Measurements from ENCODE around the gene SSU72. TPM values are rescaled to one million over a fixed set of nuclear protein-coding genes. Genes with fewer than 3 reads are reported as not detected.

The SSU72 gene
- total RNA-seq, 4 donors from 2014 or later: 204 to 294 (median 241) TPM

DNA sequence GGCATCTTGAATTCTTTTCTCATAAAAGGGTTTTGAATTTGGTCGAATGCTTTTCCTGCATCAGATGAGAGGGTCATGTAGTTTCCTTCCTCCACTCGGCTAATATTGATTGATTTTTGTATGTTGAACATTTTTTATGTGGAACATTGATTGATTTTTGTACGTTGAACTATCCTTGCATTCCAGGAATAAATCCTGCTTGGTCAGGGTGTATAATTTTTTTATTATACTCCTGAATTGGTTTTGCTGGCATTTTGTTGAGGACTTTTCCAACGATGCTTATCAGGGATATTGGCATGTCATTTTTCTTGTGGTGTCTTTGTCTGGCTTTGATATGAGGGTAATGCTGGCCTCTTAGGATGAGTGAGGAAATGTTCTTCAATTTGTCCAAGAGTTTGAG is 42.7 kb downstream of the SSU72 start:
- TF ChIP-seq, protein P1, sequence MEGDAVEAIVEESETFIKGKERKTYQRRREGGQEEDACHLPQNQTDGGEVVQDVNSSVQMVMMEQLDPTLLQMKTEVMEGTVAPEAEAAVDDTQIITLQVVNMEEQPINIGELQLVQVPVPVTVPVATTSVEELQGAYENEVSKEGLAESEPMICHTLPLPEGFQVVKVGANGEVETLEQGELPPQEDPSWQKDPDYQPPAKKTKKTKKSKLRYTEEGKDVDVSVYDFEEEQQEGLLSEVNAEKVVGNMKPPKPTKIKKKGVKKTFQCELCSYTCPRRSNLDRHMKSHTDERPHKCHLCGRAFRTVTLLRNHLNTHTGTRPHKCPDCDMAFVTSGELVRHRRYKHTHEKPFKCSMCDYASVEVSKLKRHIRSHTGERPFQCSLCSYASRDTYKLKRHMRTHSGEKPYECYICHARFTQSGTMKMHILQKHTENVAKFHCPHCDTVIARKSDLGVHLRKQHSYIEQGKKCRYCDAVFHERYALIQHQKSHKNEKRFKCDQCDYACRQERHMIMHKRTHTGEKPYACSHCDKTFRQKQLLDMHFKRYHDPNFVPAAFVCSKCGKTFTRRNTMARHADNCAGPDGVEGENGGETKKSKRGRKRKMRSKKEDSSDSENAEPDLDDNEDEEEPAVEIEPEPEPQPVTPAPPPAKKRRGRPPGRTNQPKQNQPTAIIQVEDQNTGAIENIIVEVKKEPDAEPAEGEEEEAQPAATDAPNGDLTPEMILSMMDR (IDR thresholded peaks at IDR 0.05): no peak
- no peak for TF ChIP-seq POLR2A (IDR thresholded peaks at IDR 0.05)
- Histone ChIP-seq H3K9me3 (no peaks in the 10 kb centered on the region), H3K4me3 (replicated peaks in 1 of 3) (no peak overlapping the region), H3K27ac (no peak overlapping the region), H3K4me1 (no peaks in the 10 kb centered on the region), H3K27me3 (no peaks in the 10 kb centered on the region), H3K36me3 (peaks cover 5 to 9% of the 10 kb centered on the region in 2 donors)
- 96 to 97% methylated on average over 4 of the region's 4 CpGs for WGBS, 2 donors
- DNase-seq: no peak
- intact Hi-C loops (cut with DNase I): no loop called here

DNA sequence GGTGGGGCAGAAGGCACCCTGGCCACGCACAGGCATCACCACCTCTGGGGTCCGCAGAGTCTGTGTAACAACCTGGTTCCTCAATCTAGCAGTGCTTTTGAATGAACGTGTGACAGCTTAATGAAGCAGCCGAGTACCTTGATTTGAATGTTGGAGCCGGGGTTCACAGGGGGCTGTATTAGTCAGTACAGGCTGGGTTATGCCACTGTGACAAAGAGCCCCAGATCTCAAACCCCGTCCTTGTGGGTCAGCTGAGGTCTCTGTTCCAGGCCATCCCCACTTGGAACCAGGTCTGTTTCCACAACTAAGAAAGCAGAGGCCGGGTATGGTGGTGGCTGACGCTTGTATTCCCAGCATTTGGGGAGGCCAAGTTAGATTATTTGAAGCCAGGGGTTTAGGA is 44.7 kb downstream of the SSU72 start:
- DNase-seq: no peak
- Histone ChIP-seq H3K4me3 (replicated peaks in 1 of 3) (no peak overlapping the region), H3K9me3 (no peaks in the 10 kb centered on the region), H3K27me3 (no peaks in the 10 kb centered on the region), H3K27ac (no peak overlapping the region), H3K4me1 (no peaks in the 10 kb centered on the region), H3K36me3 (peaks cover 5 to 9% of the 10 kb centered on the region in 2 donors)
- TF ChIP-seq, protein P1 (IDR thresholded peaks at IDR 0.05): no peak
- no peak for TF ChIP-seq POLR2A (IDR thresholded peaks at IDR 0.05)
- intact Hi-C loops (cut with DNase I): no loop called here
- 93 to 95% methylated on average over 7 to 8 of the region's 8 CpGs for WGBS, 2 donors

DNA sequence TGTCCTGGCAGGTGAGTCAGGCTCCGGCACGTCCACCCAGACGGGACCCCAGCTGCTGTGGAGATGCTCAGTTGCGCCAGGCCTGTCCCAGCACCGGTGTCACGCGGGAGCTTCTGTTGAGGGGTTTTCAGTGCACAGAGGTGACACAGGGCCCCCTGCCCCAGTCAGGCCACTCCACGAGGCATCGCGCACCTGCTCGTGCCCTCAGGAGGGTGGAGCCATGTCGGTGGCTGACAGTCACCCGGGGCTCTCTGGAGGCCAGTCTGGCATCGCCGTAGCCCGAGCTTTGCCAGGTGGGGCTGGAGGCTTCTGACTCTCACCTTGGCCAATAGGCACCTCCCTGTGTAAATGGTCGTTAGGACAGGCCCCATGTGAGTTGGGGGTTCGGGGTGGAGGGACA is 45.3 kb downstream of the SSU72 start:
- no peaks in the 10 kb centered on the region for H3K4me1 ChIP-seq
- no peak overlapping the region for H3K4me3 ChIP-seq (replicated peaks in 1 of 3)
- H3K27me3 ChIP-seq: no peaks in the 10 kb centered on the region
- no peak overlapping the region for H3K27ac ChIP-seq
- H3K9me3 ChIP-seq: no peaks in the 10 kb centered on the region
- peaks cover 5 to 9% of the 10 kb centered on the region in 2 donors for H3K36me3 ChIP-seq
- DNase-seq: no peak
- no peak for TF ChIP-seq POLR2A (IDR thresholded peaks at IDR 0.05)
- TF ChIP-seq, protein P1 (IDR thresholded peaks at IDR 0.05): no peak
- WGBS, 2 donors: 95 to 100% methylated on average over 4 of the region's 18 CpGs
- intact Hi-C loops (cut with DNase I): no loop called here

DNA sequence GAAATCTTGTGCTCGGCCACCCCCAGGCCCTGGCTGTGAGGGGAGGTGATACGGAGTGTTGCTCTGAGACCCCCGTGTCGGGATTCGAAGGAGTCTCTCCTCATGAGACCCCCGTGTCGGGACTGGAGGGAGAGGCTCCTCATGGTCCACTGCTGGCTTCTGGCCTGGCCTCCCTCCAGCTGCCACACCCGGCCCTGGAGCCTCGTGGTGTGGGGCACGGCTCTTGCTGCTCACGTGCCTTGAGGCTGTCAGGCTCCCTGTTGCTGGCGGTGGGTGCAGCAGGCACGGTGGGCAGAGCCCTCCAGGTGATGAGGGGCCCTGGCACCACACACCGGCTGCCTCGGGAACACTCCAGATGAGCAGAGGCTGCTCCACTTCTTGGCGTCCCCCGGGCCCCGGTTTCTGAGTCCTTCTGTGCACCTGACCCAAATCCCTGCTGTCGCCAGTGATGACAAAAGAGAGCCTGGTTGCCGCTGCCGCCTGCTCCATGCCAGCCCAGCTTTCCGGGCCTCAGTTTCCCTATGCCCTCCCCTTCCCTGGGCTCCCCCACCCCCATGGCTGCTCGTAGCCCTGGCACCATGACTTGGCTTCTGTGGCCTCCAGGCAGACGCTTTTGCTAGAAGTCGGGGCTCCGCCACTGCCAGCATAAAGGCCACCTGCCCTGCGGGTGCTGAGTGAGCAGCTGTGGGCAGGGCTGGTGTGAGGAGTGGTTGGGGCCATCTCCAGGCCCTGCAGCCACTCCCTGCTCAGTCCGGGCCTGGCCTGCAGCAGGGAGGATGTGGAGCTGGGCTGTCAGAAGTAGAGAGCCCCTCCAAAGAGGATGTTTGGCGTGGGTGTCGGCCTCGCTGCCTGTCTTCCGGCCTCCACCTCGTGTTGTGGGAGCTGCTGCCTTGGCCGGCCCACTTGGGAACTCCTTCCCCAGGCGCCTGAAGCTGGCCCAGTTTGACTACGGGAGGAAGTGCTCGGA is 46.1 kb downstream of the SSU72 start:
- Histone ChIP-seq H3K27me3 (no peaks in the 10 kb centered on the region), H3K4me3 (replicated peaks in 1 of 3) (no peak overlapping the region), H3K27ac (no peak overlapping the region), H3K9me3 (no peaks in the 10 kb centered on the region), H3K36me3 (peaks cover 5 to 9% of the 10 kb centered on the region in 2 donors), H3K4me1 (no peaks in the 10 kb centered on the region)
- no peak for TF ChIP-seq POLR2A (IDR thresholded peaks at IDR 0.05)
- TF ChIP-seq, protein P1 (IDR thresholded peaks at IDR 0.05): no peak
- DNase-seq: no peak
- intact Hi-C loops (cut with DNase I): no loop called here
- 93 to 96% methylated on average over 8 to 26 of the region's 37 CpGs for WGBS, 2 donors
